ENCODE data around the gene PCGF6.

- TF ChIP-seq EP300 (IDR thresholded peaks at IDR 0.05; ENCODE audit: borderline replicate concordance): no peak
- TF ChIP-seq RAD21 (IDR thresholded peaks at IDR 0.05; ENCODE audit: low read depth): no peak
- TF ChIP-seq CEBPB (IDR thresholded peaks at IDR 0.05): no peak
- TF ChIP-seq TAF1 (IDR thresholded peaks at IDR 0.05; ENCODE audit: low read depth): no peak
- TF ChIP-seq MAX (IDR thresholded peaks at IDR 0.05): no peak
- no peak for TF ChIP-seq YY1 (IDR thresholded peaks at IDR 0.05; ENCODE audit: low read depth)
- TF ChIP-seq REST (IDR thresholded peaks at IDR 0.05; ENCODE audit: low read depth): no peak
- TF ChIP-seq TEAD4 (IDR thresholded peaks at IDR 0.05): no peak
- no peak for TF ChIP-seq TCF12 (IDR thresholded peaks at IDR 0.05; ENCODE audit: low read depth)
- TF ChIP-seq CREB1 (IDR thresholded peaks at IDR 0.05; ENCODE audit: low read depth): no peak
Measured at GRCh38 chr10:103254113-103254512, 96.8 kb downstream of the PCGF6 start.

All from Ishikawa (cell line).